Germinal center (tissue), 1 donor: ENCODE measurements around the gene NRROS.
"Not testable (repeated sequence)": the region's sequence is repeated elsewhere in the genome, so short reads cannot be mapped to it uniquely, and the experiment has no call there.

ENCODE experiments used
- DNase-seq: peaks from one replicate; pipeline ENCODE4 v3.0.0; 2012; ENCODE audit warnings: mixed read lengths, low spot score

Gene NRROS

DNA sequence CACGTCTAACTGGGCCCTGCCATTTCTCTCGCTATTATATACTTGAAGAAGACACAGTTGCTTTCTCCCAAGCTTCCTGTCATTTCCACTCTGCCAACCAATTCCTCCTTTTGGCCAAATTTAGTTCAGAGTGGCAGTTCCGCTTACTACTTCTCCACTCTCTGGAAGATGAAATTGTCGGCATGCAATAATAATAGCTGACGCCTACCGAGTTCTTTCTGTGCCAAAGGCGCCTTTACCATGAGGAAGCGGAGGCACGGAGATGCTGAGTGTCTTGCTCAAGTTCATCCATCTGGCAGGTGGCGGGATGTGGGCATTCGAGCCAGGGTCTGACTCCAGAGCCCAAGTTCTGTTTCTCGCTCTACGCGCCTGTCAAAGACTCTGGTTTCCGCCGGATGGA is 14.6 kb upstream of the NRROS start:
- no peak for DNase-seq

DNA sequence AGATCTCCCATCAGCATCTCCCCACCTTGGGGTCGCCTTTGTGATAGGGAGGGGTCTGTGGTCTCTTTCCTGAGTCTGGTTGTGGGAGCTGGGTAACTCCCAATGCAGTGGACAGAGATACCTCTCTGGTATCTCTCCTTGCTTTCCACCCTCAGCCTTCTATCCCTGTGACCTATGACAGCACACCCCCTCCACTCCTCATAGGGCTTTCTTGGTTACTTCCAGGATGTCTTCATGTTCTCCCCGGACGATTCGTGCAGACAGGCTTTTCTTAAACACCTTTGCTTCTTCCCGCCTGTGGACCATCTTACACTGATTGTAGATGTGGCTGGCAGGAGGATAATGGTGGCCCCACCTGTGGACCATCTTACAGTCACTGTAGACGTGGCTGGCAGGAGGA is 14.2 kb upstream of the NRROS start:
- DNase-seq: no peak

DNA sequence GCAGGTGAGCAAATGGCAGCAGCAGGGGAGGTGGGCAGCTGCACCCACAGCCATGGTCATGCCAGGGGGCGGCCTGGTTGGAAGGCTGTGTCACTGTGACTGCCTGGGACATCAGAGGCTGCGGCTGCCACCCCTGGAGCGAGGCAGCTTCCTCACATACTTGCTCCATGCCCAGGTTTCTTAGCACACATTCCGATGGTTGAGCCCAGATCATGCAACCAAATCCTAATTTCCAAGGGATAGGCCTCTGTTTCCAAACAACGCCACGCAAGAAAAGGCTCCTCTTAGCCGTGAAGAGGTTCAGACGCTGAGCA is 11.6 kb upstream of the NRROS start:
- DNase-seq: no peak

DNA sequence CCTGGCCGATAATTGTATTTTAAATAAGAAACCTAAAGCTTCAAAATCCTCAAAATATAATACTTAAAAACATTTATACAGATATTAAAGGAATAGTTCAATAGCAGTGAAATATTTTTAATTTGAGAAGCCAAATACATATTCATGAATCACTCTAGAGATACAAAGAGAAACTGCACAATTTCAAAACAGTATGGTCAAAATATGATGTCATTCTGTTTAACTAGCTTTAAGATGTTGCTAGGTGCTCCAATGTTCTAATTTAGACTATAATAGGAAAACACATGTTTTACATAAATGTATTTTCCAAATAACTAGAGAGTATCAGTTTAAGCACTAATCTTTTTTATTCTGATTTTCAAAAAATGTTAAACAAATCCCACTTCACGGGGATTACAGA is 10.3 kb upstream of the NRROS start:
- no peak for DNase-seq

- DNase-seq: no peak
These were observed 7.8 kb upstream of the NRROS start for GRCh38 chr3:196631682-196632045.

GRCh38 chr3:196632046-196632751 is 7.3 kb upstream of the NRROS start:
- DNase-seq: peak; percentile 85

DNA sequence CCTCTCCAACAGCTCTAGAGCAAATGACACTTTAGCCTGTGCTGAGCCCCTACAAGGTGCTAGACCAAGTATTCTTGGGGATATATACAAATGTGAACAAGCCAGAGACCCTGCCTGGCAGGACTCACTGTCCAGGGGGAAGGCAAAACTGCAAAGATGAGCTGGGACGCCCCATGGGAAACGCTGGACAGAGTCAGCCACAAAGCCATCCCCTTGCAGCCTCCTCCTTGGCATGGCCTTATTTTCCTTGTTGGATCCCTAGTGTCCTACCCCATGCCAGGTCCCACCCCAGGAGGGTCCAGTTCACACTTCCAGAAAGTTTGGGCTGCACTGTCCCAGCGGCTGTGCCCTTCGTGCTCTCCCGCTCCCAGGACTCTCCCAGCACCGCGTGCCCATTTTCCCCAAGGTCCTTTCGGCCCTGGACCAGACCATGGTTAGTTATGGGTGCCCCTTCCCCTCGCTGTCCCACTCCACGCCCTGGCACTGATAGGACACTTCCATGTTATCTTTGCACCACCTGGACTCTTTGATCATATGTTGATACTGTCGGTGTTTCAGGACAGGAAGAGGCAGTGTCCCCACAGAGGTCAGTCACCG is 5.8 kb upstream of the NRROS start:
- no peak for DNase-seq

DNA sequence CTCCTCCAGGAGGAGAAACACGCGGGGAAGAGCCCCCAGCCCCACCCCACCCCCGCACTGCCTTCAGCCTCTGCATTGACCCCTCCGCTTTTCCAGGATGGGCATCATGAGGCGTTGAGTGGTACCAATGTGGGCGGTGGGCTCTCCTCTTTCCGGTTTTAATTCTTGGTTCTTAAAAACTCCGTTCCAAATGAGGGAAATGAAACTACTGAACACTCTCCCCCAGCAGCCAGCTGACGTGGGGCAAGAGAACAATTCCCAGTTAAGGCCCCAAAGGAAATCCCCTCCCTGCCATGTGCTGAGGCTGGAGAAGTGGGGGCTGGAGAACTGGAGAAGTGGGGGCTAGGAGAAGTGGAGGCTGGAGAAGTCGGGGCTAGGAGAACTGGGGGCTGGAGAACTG is 5.3 kb upstream of the NRROS start:
- peak; percentile 64 for DNase-seq

- no peak for DNase-seq
These were observed 4.7 kb upstream of the NRROS start for GRCh38 chr3:196634829-196635228.

DNA sequence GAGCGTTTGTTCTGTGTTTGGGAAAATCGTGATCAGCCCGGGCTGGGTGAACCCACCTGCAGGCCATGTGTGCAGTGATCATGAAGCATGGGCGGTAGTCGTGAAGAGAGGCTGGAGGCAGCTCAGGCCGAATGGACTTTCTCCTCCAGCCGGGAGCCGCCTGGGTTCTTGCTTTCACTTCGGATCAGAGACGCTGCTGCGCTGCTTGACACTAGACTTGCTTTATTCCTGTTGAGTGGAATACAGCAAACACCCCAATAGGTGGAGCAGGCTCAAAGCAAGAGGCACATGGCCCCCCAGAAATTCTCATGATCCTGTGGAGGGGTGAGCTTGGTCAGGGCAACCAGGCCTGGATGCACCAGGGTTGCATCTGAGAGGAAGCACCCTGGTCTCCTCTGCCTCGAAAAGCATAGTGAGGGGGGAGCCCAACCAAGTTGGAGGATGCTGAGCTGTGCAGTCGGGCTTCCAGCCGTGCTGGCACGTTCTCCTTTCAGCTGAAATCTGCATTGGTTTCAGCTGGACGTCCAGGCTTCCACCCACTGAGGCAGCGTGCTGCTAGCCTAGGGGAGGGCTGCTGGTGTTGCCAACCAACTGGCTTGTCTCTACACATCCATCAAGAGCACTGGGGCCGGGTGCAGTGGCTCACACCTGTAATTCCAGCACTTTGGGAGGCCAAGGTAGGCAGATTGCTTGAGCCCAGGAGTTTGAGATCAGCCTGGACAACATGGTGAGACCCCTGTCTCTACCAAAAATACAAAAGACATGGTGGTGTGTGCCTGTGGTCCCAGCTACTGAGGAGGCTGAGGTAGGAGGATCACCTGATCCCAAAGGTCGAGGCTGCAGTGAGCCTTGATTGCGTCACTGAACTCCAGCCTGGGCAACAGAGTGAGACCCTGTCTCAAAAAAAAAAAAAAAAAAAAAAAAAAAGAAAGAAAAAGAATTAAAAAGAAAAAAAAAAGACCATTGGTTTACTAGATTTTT is 2.8 kb upstream of the NRROS start:
- no peak for DNase-seq

GRCh38 chr3:196637941-196638340 is 1.6 kb upstream of the NRROS start:
- not testable (repeated sequence) for DNase-seq

- no peak for DNase-seq
These were observed 522 bp upstream of the NRROS start for GRCh38 chr3:196638861-196639482.

GRCh38 chr3:196640297-196641018 is 964 bp downstream of the NRROS start:
- DNase-seq: no peak

GRCh38 chr3:196641333-196642054 is 2.0 kb downstream of the NRROS start:
- no peak for DNase-seq

DNA sequence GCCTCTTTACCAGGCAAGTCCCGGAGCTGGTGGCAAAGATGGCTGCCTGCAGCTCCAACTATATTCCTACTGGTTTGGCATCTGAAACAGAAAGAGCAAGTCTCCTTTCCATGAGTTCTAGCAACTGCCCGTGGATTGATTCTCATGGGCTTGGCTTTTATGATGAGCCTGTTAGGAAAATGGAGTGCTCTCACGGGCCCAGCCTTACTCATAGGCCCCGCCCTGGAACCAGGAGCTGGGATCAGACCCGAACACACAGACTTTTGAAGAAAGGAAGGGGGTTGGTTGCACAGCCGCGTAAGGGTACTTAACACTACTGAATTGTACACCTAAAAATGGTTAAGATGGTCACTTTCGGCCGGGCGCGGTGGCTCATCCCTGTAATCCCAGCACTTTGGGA is 2.9 kb downstream of the NRROS start:
- no peak for DNase-seq

DNA sequence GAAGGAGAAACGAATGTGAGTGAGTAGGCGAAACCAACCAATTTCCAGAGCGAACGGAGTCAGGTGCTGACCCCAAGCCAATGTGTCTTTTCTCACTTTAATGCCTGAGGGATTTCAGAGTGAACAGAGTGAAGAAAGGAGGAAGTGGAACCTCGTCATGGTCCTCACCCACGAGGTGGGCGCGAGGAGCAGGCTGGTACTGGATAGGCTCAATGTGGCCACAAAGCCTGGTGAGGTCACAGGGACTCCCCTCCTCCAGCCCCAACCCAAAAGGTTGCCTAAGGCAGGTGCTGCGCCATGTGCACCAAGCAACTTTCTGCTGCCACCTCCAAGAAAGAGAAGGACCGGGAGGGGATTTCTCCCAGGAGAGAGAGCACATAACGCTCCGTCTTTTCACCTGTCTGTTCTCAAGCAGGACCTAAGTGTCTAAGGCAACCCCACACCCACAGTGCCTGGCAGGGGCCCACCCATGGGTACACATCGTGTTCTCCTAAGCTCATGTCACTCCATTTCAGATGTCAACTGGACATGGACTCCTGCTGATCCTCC is 3.8 kb downstream of the NRROS start:
- peak; percentile 91 for DNase-seq

- DNase-seq: no peak
These were observed 4.3 kb downstream of the NRROS start for GRCh38 chr3:196643761-196644160.

- no peak for DNase-seq
These were observed 5.6 kb downstream of the NRROS start for GRCh38 chr3:196645096-196645495.

DNA sequence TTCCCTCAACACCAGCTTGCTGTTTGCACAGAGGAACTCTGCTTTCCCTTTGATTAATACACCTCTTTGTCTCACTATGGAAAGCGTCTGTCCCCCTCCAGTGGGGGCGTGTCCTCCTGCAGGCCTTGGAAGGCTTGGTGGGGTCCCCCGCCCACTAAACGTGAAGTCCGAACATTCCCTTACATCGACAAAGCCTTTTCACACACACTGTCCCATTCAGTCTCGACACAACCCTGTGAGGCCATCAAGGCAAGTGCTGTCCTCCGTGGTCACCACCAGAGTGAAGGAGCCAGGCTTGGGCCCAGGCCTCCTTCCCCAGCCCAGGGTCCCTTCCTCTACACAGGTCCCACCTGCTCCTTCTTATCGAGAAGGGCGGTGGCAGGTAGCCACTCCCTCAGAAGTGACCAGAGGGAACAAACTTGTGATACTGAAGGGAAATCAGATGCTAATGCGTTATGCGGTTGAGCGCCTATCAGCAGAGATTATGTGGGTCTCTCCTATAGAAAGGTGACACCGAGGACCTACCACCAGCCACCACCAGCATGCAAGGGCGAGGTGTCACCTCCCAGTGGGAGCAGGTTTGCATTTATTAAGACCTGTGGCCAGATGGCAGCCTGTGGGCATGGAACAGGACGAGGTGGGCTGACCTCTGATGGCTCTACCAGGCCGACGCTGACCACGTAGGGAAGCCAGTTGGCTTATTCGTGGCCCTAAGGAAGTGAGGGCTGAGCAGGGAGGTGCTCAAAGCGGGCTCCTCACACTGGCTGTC is 6.6 kb downstream of the NRROS start:
- DNase-seq: no peak

DNA sequence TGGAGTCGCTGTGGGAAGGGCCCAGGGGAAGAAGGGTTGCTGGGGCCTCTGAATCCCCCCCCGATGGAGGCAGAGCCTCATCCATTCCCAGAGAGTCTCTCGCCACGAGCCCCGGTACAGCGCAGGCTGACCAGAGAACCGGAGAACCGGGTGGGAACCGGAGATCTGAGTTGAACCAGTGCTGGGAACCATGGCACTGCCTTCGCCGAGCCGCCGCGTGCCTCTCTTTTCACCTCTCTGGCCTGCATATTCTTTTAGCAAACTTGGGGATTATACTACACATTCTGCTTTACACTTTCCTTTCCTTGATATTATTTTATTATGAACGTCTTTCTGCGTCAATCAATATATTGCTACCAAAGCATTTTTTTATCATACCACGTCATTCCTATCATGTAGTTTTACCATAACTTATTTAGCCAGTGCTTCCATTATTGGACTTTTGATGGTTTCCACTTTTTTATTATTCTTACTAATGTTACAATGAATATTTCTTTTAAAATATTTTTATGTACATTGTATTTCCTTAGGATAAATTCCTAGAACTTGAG is 7.2 kb downstream of the NRROS start:
- no peak for DNase-seq
